ENCODE results near the gene ANXA9.

DNA sequence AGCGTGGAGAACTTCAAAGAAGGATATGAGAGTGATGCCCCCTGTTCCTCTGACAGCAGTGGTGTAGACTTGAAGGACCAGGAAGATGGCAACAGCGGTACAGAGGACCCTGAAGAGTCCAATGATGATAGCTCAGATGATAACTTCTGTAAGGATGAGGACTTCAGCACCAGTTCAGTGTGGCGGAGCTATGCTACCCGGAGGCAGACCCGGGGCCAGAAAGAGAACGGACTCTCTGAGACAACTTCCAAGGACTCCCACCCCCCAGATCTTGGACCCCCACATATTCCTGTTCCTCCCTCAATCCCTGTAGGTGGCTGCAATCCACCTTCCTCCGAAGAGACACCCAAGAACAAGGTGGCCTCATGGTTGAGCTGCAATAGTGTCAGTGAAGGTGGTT lies 21.4 kb upstream of the ANXA9 start:
- TF ChIP-seq, protein P1, sequence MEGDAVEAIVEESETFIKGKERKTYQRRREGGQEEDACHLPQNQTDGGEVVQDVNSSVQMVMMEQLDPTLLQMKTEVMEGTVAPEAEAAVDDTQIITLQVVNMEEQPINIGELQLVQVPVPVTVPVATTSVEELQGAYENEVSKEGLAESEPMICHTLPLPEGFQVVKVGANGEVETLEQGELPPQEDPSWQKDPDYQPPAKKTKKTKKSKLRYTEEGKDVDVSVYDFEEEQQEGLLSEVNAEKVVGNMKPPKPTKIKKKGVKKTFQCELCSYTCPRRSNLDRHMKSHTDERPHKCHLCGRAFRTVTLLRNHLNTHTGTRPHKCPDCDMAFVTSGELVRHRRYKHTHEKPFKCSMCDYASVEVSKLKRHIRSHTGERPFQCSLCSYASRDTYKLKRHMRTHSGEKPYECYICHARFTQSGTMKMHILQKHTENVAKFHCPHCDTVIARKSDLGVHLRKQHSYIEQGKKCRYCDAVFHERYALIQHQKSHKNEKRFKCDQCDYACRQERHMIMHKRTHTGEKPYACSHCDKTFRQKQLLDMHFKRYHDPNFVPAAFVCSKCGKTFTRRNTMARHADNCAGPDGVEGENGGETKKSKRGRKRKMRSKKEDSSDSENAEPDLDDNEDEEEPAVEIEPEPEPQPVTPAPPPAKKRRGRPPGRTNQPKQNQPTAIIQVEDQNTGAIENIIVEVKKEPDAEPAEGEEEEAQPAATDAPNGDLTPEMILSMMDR (IDR thresholded peaks at IDR 0.05), result no peak
- no peak for TF ChIP-seq EZH2 (IDR thresholded peaks at IDR 0.05; ENCODE audit: borderline replicate concordance, insufficient read depth, low read depth, low read length, poor library complexity, severe bottlenecking)

Data from B cell (primary cell).